Kidney glomerular epithelial cell (primary cell): Measurements from ENCODE around the gene ATP6V1B1.
"Not testable (repeated sequence)": the region's sequence is repeated elsewhere in the genome, so short reads cannot be mapped to it uniquely, and the experiment has no call there.

Experiments
- DNase-seq: peaks from one replicate; lab custom pipeline; 2025; lab: John Stamatoyannopoulos, UW

Gene ATP6V1B1

DNA sequence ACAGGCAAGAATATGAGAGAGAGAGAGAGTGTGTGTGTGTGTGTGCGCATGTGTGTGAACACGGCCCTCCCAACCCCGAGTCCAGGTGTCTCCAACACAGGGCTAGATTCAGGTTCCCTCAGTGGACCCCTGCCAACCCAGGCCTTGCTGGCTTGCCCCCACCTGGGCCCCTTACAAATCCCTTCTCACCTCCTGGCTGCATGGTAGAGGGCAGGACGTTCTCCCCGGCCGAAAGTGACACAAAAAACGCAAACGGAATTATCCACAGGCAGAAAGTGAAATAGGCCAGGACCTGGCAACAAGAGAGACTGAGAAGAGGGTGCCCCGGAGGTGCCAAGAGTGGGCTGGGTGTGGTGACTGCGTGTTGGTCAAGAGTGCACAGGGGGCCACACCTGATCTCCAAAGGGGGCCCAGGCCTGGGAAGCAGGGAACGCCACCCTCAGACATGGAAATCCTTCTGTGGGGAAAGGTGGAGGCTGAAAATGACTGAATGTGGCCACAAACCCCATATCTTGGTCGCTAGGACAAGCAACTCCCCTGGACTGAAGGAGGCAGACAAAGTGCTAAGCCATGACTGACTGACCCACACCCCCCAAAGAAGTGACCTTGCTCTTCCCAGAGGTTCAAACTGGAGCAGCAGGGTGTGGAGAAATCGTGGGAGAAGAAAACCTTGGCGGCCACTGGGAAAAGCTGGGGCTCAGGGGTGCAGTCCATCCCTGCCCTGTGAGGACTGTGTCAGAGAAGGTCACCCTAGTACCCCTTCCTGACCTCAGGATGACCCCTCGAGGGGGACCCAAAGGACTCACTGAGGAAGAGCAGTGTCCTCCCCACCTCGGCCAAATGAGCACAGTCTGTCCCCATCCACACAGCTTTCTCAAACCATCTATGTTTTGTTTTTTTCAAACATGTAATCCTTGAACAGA lies 53.3 kb downstream of the ATP6V1B1 start:
- DNase-seq = no peak

DNA sequence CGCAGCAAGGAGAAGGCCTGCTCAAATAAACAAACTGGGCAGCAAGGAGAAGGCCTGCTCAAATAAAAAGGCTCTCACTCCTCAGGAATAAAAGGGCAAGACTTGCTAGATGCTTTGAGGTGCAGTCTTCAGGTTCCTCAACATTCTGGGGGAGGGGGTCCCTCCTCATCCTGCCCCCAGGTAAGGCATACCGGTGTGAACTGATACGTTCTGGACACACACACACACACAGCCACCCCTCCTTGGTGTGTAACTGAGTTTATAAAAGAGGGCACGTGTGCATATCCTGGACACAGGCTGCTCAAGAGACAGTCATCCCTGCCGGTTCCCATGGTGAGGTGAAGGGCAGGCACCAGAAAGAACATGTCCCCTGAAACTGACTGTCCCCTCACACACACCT lies 54.5 kb downstream of the ATP6V1B1 start:
- DNase-seq = no peak

DNA sequence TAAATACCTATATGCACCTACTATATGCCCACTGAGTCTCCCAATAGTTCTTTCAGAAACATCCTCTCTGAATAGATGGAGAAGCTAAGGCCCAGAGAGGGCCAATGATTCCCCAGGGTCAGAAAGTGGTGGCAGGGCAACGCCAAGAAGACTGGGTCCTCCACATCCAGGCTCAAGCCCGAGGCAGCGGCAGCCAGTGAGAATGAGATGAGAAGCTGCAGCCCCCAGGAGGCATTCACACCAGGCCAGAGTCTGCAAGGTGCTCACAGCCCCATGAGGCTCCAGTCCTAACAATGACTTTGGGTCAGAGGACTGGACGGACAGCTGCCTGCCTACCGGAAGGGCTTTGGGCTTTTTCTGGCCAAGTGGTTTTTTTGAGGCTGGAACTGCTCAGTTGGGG lies 55.4 kb downstream of the ATP6V1B1 start:
- DNase-seq = no peak

DNA sequence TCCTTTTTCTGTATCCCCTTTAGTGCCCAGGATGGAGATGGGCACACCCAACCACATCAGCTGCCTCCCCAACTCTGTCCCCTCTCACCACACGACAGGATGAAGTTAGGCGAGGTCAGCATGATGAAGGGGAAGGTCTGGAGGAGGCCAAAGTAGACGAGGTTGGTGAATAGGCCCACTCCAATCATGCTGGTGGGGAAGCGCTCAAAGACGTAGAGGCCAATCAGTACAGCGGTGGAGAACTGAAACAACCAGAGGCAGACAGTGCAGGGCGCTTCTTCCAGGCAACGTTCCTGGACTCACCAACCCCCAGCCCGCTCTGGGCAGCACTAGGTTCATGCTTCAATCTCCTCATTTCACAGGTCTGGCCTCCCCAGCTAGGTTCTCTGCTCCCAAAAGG lies 56.0 kb downstream of the ATP6V1B1 start:
- no peak for DNase-seq

DNA sequence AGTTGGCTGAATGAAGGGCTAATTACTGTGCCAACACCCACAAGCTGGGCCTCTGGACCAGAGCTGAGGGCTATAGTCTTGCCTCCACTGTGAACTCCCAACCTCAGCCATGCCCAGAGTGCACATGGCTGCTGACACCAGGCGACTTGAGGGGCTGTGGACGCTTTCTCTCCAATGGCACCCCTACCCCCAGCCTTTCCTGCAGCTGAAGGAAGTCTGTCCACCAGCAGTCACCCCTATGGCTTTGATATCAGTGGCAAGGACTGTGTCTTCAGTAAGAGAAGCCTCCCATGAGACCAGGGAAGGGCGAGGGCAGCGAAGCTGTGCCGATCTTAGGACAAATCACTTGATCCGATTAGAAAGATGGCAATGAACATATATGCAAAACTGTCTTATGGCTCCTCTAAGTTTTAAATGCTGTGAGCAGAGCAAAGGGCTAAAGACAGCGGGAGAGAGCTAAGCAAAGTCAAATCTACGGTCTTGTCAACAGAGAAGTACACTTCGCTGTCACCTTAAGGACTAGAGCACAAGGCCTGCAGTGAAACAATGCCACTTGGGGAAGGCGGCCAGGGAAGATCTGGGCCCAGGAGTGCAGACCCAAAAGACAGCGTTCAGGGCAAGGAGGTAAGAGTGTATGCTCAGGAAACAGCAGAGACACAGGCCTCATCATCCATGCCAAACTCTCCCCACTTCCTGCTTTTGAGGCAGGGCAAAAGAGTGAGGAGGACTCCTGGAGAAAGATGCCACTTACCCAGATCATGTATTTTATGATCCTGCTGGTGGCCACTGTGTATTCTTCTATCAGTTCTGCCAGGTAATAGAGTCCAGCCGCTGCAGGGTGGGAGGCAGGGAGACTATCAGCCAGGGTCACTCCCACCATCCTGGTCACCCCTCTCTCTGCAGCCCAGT lies 57.5 kb downstream of the ATP6V1B1 start:
- DNase-seq = no peak

DNA sequence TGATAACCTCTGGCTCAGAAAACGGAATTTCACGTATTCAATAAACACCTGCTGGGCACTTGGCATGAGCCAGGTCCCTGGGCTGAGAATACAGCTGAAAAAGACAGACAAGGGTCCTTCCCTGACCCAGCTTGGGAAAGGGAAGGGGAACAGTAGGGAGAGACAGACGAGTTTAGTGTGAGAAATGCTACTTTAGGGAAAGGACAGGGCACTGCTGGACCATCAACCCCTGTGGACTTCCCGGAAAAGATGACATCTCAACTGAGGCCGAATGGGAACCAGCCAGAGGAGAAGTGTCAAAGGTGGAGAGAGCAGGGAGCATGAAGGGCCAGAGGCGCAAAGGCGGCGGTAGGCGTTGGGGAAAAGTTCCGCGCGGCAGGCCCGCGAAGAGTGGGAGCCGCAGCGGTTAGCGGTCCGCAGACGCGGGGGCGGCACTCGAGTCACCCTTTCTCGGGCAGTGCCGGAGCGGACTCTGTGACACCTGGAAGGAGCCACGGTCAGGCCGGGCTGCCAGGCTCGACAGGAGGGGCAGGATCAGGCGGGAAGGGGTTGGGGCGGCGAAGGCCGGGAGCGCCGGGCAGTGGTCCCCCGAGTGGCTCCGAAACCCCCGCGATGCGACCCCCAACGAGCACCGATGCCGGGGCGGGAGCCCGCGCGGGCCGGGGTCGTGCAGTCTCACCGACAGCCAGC lies 58.5 kb downstream of the ATP6V1B1 start:
- no peak for DNase-seq

DNA sequence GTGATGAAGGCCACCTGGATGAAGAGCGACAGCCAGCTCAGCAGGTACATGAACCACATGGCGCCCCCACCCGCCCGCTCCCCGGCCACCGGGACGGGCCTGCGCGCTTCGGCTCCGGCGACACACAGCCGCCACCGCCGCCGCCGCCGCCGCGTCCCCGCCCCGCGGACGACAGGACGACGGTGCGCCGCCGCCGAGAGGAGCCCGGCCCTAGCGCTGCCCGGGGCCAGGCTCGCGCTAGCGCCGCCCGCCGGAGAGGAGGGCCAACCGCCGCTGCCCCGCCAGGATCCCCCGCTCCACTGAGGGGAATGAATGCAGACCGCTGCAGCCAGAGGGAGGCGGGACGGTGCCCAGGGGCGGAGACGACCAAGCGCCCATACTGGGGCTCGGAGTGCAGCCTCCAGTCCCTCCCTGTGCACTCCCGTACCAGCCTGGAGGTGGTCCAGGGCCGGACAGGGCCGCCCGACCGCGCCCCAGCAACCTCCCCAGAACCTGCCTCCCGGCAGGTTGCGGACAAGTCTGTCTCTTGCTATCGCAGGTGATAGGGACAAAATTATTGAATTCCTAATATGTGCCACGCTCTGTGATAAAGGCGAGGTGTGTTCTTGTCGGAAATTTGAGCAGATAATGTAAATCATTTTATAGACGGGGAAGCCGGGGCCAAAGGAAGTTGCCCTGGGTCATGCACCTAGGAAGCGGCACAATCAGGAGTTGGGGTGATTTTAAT lies 59.2 kb downstream of the ATP6V1B1 start, which contains the start of gene TEX261:
TSS of gene TEX261 (minus strand) at position 175 of the 727 bp plus-strand sequence. CDS start at position 59, 116 bp downstream.
- peak; percentile 79 for DNase-seq

DNA sequence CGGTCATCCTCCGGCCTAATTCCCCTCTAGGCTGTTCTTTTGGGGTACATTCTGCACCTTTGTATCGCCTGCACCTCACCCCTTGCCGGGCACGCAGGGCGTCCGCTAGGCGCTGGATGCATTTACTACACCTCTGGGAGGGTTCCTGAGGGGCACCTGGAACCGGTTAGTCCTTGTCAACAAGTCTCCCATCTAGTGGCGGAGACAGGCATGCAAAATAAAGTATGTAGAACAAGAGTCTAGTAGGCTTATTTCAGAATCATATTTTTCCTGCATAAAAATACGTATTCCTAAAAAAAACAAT lies 59.7 kb downstream of the ATP6V1B1 start:
- peak; percentile 24 for DNase-seq

DNA sequence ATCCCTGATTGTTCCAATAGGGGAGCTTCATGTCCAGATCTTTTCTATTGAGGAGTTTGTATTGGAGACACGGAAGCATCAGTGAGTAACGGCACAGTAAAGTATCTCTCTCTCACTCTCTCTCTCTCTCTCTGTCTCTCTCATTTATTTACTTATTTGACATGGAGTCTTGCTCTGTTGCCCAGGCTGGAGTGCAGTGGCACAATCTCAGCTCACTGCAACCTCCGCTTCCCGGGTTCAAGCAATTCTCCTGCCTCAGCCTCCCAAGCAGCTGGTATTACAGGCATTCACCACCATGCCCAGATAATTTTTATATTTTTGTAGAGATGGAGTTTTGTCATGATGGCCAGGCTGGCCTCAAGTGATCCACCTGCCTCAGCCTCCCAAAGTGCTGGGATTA lies 63.2 kb downstream of the ATP6V1B1 start:
- DNase-seq = not testable (repeated sequence)

DNA sequence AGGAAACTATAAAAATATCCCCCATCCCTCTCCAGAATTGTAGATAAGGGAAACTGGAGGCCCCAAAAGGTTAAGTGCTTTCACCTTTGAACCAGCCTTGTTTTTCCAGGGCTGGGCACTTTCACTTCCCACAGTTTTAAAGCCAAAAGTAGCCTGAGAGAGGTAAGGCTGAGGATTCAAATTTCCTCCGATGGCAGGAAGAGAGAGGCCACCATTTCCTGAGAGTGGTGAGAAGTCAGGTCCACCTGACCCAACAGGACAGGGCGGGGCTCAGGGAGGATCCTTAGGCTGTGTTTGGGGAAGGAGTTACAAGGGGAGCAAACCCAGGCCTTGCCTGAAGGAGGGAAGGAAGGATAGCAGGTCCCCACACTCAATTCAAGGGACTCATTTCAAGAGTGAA lies 63.7 kb downstream of the ATP6V1B1 start:
- DNase-seq = no peak

DNA sequence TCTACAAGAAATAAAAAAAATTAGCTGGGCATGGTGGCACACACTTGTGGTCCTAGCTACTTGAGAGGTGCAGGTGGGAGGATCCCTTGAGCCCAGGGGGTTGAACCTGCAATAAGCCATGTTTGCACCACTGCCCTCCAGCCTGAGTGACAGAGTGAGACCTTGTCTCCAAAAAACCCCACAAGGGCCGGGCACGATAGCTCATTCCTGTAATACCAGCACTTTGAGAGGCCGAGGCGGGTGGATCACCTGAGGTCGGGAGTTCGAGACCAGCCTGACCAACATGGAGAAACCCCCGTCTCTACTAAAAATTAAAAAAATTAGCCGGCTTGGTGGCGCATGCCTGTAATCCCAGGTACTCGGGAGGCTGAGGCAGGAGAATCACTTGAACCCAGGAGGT lies 64.2 kb downstream of the ATP6V1B1 start:
- not testable (repeated sequence) for DNase-seq

DNA sequence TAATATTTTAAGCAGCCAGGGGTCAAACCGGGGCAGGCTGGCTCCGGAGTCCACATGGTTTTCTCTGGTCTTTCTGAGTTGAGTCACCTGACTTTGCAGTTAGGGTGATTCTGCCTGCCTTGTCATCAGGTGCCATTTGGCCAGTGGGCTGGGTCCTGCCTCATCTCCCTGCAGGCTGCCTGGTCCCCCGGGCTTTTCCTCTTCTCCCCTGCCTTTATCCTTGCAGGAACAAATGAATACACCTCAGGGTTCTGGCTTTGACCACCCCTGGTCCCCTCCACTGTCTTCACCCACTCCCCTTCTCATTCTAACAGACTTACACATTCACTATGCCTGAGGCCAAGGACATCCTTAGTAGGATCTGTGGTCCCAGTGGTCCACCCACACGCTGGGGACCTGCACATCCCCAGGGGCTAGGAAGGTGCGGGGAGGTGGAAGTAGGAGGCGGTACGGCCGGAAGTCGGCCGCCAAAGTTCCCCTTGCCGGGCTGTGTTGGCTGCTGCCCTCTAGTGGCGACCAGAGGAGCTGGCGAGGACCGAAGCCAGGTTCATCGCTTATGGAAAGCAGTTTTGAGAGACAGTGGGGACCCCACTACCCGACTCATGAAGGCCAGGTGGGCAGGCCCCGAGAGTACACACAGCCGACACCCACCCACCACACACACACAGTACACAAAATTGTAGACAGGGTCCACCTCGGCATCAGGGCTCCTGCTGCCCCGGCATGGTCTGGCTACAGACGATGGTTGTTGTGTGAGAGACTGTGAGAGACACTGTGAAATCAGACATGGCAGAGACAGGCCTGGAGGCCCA lies 65.3 kb downstream of the ATP6V1B1 start:
- peak; percentile 43 for DNase-seq

DNA sequence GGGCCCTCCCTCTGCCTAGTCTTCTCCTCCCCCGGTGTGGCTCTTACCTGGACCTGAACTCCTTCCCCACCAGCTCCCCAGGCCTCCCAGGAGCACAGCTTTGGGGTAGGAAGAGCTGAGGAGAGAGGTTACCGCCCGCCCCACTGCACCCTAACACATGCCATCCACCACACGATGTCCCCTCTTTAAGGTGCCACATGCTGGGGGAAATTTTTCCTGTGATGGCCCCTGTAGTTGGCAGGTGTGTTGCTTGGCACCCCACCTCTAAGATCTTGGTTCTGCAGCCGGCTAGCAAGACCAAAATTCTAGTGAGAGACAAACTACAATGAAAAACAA lies 65.9 kb downstream of the ATP6V1B1 start:
- no peak for DNase-seq

DNA sequence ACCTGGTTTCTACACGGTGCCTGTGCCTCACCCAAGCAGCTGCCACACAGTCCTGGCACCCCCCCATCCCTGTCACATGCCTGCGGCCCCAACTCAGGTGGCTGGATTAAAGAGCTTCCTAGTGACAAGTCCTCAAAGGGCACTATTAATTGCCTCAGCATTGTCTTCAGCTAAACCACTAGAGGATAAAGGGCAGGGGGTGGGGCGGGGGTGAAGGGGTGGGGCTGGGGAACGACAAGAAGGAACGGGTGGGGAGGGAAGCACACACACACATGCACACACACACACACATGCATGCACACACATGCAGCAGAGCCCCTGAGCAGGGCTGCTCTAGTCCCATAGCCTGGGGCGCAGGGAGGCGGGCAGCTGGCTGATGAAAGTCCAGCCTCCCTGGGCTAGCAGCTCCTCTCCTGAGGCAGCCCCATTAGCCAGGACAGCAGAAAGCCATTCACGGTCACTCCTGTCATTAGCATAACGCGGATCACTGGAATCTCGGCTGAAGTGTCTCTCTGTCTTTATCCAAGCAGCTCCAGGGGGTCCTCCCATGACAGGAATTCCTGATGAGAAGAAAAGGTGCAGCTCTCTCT lies 66.4 kb downstream of the ATP6V1B1 start:
- no peak for DNase-seq

DNA sequence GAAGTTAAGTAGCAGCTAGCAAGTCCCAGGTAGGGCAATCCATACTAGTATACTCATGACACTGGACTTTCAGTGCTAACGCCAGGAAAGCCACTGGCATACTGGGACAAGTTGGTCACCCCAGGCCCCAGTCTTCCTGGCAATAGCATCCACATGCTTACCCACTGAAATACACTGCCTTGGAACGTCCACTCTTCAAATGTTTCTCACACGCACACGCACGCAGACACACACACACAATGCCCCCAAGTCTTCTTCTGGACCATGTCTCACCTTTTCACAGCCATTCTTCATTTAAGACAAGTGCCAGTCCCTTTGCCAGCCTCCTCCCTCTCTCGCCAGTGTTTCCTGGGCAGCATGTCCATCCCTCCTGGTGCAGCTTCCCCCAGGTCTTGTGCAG lies 67.7 kb downstream of the ATP6V1B1 start:
- no peak for DNase-seq

DNA sequence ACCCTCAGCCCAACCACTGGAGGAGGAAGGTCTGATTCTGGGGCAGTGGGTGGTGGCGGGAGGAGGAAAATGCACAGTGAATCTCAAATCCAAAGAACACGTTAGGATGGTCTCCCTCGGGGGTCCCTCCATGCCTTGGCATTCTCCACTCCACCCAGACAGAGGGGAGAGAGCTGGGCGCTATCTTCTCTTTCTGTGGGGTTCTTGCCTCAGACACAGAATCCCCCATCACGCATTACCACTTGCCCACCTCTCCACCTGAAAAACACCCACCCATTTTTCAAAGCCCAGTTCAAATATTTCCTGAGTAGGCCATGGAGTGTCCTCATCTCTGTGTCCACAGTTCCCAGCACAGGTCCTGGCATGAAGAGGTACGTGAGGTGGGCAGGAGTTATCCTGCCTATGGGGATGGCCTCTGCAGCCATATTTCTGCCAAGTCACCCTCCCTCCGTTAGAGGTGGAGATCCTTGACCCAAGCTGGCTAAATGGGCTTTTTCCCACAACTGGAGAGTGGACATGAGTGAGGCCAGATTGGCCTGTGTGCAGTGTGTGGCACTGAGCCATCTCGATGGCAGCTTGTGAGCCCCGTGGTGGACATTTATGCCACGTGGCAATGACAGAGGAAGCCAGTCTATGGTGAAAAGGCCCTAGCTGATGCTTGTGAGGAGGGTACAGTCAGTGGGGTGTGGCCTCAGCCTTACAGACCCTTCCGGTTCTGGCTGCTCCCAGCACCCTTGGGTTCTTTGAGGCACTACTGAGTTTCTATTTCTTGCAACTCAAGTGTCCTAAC lies 68.5 kb downstream of the ATP6V1B1 start:
- no peak for DNase-seq

DNA sequence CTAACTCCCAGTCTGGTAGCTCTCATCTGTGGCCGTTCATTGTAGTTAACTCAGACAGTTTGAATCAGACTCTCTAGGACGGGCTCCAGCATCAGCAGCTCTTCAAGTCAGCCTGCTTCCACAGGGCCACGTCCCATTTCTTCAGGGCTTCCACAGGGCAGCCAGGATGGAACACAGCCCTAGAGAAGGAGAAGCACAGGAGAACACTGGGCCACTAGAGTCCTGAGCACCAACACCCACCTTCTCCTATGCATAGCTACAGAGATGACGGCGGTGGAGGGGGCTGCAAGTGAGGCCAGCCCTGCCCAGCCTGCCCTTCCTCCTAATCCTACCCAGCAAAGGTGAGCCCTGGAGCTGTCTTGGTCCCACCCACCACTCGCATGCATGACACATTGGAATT lies 69.2 kb downstream of the ATP6V1B1 start:
- no peak for DNase-seq

DNA sequence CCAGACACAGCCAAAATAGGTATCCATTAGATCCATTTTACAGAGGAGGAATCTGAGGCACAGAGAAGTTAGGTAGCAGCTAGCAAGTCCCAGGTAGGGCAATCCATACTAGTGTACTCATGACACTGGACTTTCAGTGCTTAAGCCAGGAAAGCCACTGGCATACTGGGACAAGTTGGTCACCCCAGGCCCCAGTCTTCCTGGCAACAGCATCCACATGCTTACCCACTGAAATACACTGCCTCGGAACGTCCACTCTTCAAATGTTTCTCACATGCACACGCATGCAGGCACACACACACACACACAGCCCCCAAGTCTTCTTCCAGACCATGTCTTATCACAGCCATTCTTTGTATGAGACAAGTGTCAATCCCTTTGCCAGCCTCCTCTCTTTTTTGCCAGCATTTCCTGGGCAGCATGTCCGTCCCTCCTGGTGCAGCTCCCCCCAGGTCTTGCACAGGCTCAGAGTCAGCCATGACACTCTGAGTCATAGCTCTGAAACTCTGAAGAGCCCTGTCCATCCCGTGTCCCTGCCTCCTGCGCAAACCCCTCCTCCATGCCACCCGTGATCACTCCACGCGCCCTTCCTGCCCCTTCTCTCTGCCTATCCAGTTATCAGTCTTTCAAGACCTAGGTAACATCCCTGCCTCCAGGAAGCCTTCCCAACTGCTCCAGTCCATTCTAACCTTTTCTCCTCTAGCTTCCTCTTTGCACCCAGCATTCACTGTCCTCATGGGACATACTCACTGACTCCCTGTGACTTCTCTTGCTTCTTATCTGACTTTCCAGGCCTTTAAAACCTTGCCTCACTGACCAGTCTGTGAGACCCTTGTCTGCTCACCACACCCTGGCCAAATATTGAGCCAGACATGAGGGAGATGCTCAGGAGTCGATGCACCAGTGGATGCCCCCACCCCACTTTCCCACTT lies 69.8 kb downstream of the ATP6V1B1 start:
- DNase-seq = no peak

DNA sequence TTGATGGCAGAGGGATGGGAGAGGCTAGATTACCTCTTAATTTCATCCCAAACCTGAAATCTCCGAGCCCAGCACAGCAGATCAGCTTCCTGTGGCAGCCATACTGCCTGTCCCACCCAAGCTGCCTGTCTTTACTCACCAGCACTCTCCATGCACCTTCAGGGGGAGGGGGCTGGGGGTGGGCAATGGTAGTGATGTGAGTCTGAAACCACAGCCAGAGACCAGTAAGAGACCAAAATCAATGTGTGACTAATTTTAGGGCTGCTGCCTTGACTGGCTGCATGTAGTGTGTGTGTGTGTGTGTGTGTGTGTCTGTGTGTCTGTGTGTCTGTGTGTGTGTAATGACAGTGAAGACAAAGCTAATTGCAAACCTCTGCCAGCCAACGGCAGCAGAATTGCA lies 70.6 kb downstream of the ATP6V1B1 start:
- no peak for DNase-seq
